Ascending aorta (tissue), 2 donors: ENCODE data around the gene RPS15. TPM values are rescaled to one million over a fixed set of nuclear protein-coding genes. Genes with fewer than 3 reads are reported as not detected.

Experiments
- DNase-seq, 2 donors: peaks; one replicate each; pipeline ENCODE4 v3.0.0-alpha.2; 2019; ENCODE audit warnings: low spot score in 2 of 2
- H3K27ac ChIP-seq, 2 donors: fragments of 200-600 bp; sonication (generic); one replicate each; pipeline ENCODE4 v1.5.1; 2016 to 2017; ENCODE audit warnings: mild to moderate bottlenecking in 1 of 2
- H3K27me3 ChIP-seq: fragments of 200-600 bp; sonication (generic); one replicate; pipeline ENCODE4 v1.5.1; 2017
- H3K36me3 ChIP-seq, 2 donors: fragments of 200-600 bp; sonication (generic); one replicate each; pipeline ENCODE4 v1.5.1; 2016
- H3K4me1 ChIP-seq, 2 donors: fragments of 200-600 bp; sonication (generic); one replicate each; pipeline ENCODE4 v1.5.1; 2016 to 2017; ENCODE audit warnings: mild to moderate bottlenecking in 1 of 2
- H3K4me3 ChIP-seq, 2 donors: fragments of 200-600 bp; sonication (generic); one replicate each; pipeline ENCODE4 v1.5.1; 2016 to 2017; ENCODE audit warnings: mild to moderate bottlenecking in 1 of 2
- H3K9me3 ChIP-seq, 2 donors: fragments of 200-600 bp; sonication (generic); one replicate each; pipeline ENCODE4 v1.5.1; 2016
- intact Hi-C: fragments of 100-400 bp; cut with DNase I; formaldehyde crosslinking; loops from one replicate; pipeline ENCODE4 v1.15.1; 2023
- total RNA-seq: library from RNA; depleted of rRNA; stranded (reverse); fragments of >200 nt; gene quantifications from one replicate; pipeline ENCODE4 v1.1.0, GENCODE V29; 2016
- TF ChIP-seq, protein P1 (sequence below), 3 experiments: fragments of 200-600 bp in 2 of 3; fragments of 450-650 bp in 1 of 3; sonication (generic) in 2 of 3; IDR thresholded peaks; one replicate each; pipeline ENCODE4 v1.5.1; 2016 to 2019; ENCODE audit warnings: antibody characterized with exemption in 3 of 3, mild to moderate bottlenecking in 1 of 3, moderate library complexity in 1 of 3

RPS15 gene
- total RNA-seq, 1 donor from 2014 or later: 3,111 TPM

DNA sequence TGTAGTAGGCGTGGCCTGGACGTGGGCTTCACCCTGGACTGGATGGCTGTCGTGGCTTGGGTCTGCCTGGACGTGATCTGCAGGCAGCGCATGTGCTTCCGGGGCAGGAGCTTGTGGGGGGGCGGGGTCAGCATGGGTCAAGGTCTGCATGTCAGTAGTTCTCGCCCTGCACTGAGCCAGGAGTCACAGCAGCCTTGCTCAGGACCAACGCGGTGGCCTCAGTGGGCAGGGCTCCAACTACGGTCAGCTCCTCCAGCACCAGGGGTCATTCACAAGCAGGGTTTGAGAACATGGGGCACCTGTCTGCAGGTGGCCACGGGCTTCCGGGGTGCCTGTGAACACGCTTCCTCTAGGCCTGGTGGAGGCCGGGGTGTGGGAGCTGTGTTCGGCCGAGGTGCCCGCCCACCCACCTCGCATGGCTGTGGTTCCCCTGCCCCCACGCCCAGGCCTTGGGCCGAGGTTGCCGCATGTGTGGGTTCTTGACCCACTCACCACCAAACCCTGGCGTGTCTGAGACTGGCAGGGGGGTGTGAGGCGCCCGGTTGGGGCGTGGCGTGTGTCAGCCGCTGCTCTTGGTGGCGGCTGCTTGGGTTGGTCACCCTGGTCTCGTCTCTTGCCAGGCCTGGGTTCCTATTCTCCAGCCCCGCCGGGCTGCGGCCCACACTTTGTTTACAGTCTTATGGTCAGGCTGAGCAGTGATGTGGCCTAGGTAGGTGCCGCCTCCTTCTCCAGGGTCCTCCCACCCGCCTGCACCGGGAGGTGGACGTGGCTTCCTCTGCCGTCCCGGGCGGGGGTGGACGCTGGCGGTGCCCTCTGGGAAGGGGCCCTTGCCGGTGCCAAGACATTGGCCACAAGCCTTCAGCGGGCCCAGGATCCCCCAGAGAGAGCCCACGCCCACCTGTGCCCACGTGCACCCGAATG, 4.8 kb upstream of the RPS15 start:
- TF ChIP-seq, protein P1, sequence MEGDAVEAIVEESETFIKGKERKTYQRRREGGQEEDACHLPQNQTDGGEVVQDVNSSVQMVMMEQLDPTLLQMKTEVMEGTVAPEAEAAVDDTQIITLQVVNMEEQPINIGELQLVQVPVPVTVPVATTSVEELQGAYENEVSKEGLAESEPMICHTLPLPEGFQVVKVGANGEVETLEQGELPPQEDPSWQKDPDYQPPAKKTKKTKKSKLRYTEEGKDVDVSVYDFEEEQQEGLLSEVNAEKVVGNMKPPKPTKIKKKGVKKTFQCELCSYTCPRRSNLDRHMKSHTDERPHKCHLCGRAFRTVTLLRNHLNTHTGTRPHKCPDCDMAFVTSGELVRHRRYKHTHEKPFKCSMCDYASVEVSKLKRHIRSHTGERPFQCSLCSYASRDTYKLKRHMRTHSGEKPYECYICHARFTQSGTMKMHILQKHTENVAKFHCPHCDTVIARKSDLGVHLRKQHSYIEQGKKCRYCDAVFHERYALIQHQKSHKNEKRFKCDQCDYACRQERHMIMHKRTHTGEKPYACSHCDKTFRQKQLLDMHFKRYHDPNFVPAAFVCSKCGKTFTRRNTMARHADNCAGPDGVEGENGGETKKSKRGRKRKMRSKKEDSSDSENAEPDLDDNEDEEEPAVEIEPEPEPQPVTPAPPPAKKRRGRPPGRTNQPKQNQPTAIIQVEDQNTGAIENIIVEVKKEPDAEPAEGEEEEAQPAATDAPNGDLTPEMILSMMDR (IDR thresholded peaks at IDR 0.05): no peak
- Histone ChIP-seq H3K4me3 (no peak overlapping the region), H3K36me3 (peaks cover 58 to 73% of the 10 kb centered on the region in 2 donors), H3K9me3 (no peaks in the 10 kb centered on the region), H3K4me1 (no peaks in the 10 kb centered on the region), H3K27ac (no peak overlapping the region), H3K27me3 (no peaks in the 10 kb centered on the region)
- intact Hi-C loops: no loop called here
- no peak for DNase-seq

- TF ChIP-seq, protein P1 (IDR thresholded peaks at IDR 0.05): no peak
- Histone ChIP-seq H3K27me3 (no peaks in the 10 kb centered on the region), H3K36me3 (peaks cover 55 to 67% of the 10 kb centered on the region in 2 donors), H3K4me1 (peaks cover 1 to 2% of the 10 kb centered on the region in 2 donors), H3K27ac (no peak overlapping the region), H3K9me3 (no peaks in the 10 kb centered on the region), H3K4me3 (no peak overlapping the region)
- no peak for DNase-seq
- intact Hi-C loops: no loop called here
Observed at GRCh38 chr19:1434040-1434366, 4.2 kb upstream of the RPS15 start.

DNA sequence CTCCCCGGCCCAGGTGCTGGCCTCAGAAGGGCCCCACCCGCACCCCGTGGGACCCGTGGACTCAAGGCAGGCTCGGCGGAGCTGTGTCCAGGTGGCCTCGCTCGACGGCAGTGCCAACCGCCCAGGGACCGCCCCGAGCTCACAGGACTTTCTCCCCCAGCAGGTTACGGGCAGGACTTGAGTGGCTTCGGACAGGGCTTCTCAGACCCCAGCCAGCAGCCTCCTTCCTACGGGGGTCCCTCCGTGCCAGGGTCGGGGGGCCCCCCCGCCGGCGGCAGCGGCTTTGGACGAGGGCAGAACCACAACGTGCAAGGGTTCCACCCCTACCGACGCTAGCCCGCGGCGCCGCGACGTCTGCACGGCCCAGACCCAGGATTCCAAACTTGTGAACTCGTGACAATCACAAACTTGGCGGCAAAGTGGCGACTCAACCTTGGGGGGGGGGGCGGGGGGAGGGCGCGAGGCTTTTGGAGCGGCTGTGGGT, 3.6 kb upstream of the RPS15 start:
- Histone ChIP-seq H3K4me3 (no peak overlapping the region), H3K27me3 (no peaks in the 10 kb centered on the region), H3K4me1 (peaks cover 8% of the 10 kb centered on the region in 2 donors), H3K27ac (no peak overlapping the region), H3K9me3 (no peaks in the 10 kb centered on the region), H3K36me3 (peaks cover 53 to 66% of the 10 kb centered on the region in 2 donors)
- TF ChIP-seq, protein P1 (IDR thresholded peaks at IDR 0.05): no peak
- no peak for DNase-seq
- intact Hi-C loops: loop anchor here (5.0 kb wide), 1 partner anchor 78 kb away; the partner anchor contains the start of gene ADAMTSL5

DNA sequence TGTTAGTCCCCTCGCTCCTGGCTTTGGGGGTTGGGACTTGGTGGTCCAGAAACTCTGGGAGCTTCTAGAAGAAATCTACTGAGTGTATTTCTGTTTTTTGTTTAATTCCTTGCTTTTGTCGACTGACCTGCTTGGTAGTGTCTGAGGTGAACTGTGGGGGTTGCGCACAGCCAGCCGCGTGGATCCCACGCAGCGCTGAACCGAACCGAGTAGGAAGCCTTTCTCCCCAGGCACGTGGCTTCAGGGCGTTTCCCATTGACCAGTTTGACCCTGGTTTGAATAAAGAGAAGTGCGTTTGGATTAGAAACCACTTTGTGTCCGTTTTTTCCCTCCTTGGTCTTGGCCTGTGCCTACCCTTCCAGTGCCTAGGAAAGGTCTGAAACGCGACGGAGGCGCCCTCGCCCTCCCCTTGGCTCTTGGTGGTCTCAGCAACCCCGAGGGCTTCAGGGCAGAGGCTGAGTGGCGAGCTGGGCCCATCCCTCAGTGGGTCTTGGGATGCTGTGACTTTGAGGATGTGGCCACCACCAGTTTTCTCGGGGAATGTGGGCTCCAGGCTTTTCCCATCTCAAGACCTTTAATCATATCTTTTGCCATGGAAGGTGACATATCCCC, 2.7 kb upstream of the RPS15 start:
- H3K27ac ChIP-seq: no peak overlapping the region
- H3K27me3 ChIP-seq: no peaks in the 10 kb centered on the region
- TF ChIP-seq, protein P1 (IDR thresholded peaks at IDR 0.05): no peak
- no peak overlapping the region for H3K4me3 ChIP-seq
- intact Hi-C loops: loop anchor here (5.0 kb wide), 1 partner anchor 77 kb away; the partner anchor contains the start of gene ADAMTSL5
- peaks cover 54 to 66% of the 10 kb centered on the region in 2 donors for H3K36me3 ChIP-seq
- H3K4me1 ChIP-seq: peaks cover 8 to 13% of the 10 kb centered on the region in 2 donors
- DNase-seq: no peak
- no peaks in the 10 kb centered on the region for H3K9me3 ChIP-seq

DNA sequence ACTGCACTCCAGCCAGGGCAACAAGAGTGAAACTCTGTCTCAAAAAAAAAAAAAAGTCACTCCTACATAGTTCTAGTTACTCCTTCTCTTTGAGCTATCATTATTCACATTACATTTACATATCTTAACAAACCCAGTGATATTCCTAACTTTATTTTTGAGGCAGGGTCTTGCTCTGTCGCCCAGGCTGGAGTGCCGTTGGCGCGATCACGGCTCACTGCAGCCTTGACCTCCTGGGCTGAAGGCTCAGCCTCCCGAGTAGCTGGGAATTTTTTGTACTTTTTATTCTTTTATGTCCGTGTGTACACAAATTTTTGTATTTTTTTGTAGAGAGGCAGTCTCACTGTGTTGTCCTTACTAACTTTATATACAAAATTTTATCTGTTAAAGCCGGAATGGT, 587 bp upstream of the RPS15 start:
- Histone ChIP-seq H3K4me3 (peak overlapping the region in 1 of 2 donors; percentile 75), H3K27ac (no peak overlapping the region), H3K27me3 (no peaks in the 10 kb centered on the region), H3K36me3 (peaks cover 43 to 66% of the 10 kb centered on the region in 2 donors), H3K9me3 (no peaks in the 10 kb centered on the region), H3K4me1 (peaks cover 8 to 14% of the 10 kb centered on the region in 2 donors)
- intact Hi-C loops: loop anchor here (1.0 to 5.0 kb wide), 5 partner anchors 31 to 75 kb away; partner anchors contain the start of genes ADAMTSL5, C19orf25, DAZAP1 and NDUFS7
- TF ChIP-seq, protein P1 (IDR thresholded peaks at IDR 0.05): no peak
- DNase-seq: no peak
